Stimulated activated CD8-positive, alpha-beta memory T cell treated with anti-CD3 and anti-CD28 coated beads, Interleukin-15, amount 100 ng/mL, for 48 hours (primary cell): ENCODE data around the gene ALDH3B2.
"Not testable (repeated sequence)": the region's sequence is repeated elsewhere in the genome, so short reads cannot be mapped to it uniquely, and the experiment has no call there.

Source experiments
- DNase-seq, 2 donors: peaks; one replicate each; pipeline ENCODE4 v3.0.0-alpha.2; 2020; ENCODE audit warnings: low read depth in 2 of 2

The ALDH3B2 gene

GRCh38 chr11:67662142-67662834, 12.1 kb downstream of the ALDH3B2 start:
- no peak for DNase-seq

GRCh38 chr11:67660752-67661151, 13.7 kb downstream of the ALDH3B2 start:
- DNase-seq, result not testable (repeated sequence)

GRCh38 chr11:67659651-67660165, 14.7 kb downstream of the ALDH3B2 start:
- not testable (repeated sequence) for DNase-seq

GRCh38 chr11:67657300-67657699, 17.1 kb downstream of the ALDH3B2 start:
- DNase-seq, result no peak

- no peak for DNase-seq
Observed at GRCh38 chr11:67656278-67656922, 18.0 kb downstream of the ALDH3B2 start.

- DNase-seq, result no peak
Observed at GRCh38 chr11:67654225-67654624, 20.2 kb downstream of the ALDH3B2 start.

GRCh38 chr11:67652965-67653845, 21.2 kb downstream of the ALDH3B2 start:
- DNase-seq, result no peak

GRCh38 chr11:67651976-67652781, 22.2 kb downstream of the ALDH3B2 start:
- DNase-seq, result no peak

- no peak for DNase-seq
Observed at GRCh38 chr11:67649634-67650510, 24.6 kb downstream of the ALDH3B2 start.

- DNase-seq, result no peak
Observed at GRCh38 chr11:67648796-67649613, 25.4 kb downstream of the ALDH3B2 start.

GRCh38 chr11:67648140-67648795, 26.2 kb downstream of the ALDH3B2 start:
- DNase-seq, result peak; percentile 33 to 49

GRCh38 chr11:67647471-67647870, 27.0 kb downstream of the ALDH3B2 start:
- no peak for DNase-seq

GRCh38 chr11:67646535-67647336, 27.7 kb downstream of the ALDH3B2 start:
- DNase-seq, result peak in 1 of 2 donors; percentile 37

- no peak for DNase-seq
Observed at GRCh38 chr11:67645521-67646461, 28.6 kb downstream of the ALDH3B2 start.

GRCh38 chr11:67644472-67645418, 29.7 kb downstream of the ALDH3B2 start:
- DNase-seq, result no peak

- DNase-seq, result no peak
Observed at GRCh38 chr11:67644042-67644441, 30.4 kb downstream of the ALDH3B2 start.
